RPMI7951 (cell line): ENCODE measurements around the gene LDLRAD3. TPM values are rescaled to one million over a fixed set of nuclear protein-coding genes. Genes with fewer than 3 reads are reported as not detected.

ENCODE experiments used
- DNase-seq: peaks from one replicate; pipeline ENCODE4 v3.0.0-alpha.2; 2012; ENCODE audit warnings: low read depth
- total RNA-seq: library from RNA; depleted of rRNA; stranded (reverse); fragments of >200 nt; shearing (Covaris generic); gene quantifications from 2 replicates; pipeline ENCODE4 v1.2.3, GENCODE V29; 2014

LDLRAD3 gene
- total RNA-seq, 1 experiment from 2014 or later: 3.8 TPM

- DNase-seq: peak; percentile 15
Measured at GRCh38 chr11:36073411-36074203, 129.7 kb downstream of the LDLRAD3 start.

DNA sequence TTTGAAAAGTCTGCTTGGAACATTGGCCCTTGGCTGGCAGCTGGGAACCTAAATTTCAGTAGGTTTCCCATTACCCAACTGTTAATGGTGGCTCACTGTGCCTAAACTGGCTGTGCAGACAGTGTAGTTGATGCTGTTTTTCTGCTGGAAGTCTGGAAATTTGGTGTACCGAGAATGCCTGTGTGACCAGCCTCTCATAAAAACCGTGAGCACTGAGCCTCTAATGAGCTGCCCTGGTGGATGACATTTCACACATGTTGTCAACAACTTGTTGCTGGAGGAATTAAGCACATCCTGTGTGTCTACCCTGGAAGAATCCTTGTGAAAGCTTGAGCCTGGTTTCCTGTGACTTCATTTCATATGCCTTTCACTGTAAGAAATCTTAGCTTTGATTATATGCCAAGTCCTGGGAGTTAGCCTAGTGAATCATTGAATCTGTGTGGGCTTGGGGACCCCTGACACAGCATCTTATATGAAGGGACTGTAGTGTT lies 131.1 kb downstream of the LDLRAD3 start:
- peak; percentile 52 for DNase-seq

DNA sequence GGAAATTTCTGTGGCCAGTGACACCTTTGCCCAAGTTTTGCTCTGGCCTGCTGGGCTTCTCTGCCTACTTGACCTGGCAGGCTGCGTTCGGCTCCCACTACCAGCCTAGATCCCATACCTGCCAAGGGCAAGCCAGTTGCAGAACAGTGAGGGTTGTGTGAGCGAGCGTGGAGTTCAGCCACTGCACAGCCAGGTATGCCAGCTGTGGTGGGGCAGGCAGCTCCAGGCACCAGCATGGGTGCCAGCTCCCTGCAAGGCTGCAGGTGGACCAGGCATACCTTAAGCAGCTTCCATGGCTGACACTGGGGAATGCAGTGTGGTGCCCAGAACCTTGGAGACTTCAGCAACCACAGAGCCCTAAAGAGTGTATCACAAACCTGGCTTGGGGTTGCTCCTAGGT lies 133.5 kb downstream of the LDLRAD3 start:
- DNase-seq: no peak

- DNase-seq: peak; percentile 22
Measured at GRCh38 chr11:36077886-36078685, 134.2 kb downstream of the LDLRAD3 start.

DNA sequence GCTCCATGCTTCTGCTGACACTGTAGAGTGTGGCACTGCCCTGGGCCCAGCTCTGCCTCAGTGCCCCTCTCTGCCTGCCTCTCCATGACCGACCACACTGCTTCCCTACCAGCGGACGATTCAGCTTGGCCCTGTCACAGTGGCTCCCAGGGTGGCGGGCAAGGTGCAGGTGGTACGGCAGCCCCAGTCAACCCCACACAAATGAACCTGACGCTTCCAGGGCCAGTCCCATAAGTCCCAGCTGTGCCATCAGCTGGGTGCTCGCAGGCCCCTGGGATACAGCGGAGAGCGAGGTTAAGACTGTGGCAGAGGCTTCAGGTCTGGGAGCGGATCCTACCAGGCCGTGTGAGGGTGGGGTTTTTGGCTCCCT lies 134.8 kb downstream of the LDLRAD3 start:
- no peak for DNase-seq

- DNase-seq: no peak
Measured at GRCh38 chr11:36079878-36080675, 136.2 kb downstream of the LDLRAD3 start.

- no peak for DNase-seq
Measured at GRCh38 chr11:36081274-36081945, 137.5 kb downstream of the LDLRAD3 start.

DNA sequence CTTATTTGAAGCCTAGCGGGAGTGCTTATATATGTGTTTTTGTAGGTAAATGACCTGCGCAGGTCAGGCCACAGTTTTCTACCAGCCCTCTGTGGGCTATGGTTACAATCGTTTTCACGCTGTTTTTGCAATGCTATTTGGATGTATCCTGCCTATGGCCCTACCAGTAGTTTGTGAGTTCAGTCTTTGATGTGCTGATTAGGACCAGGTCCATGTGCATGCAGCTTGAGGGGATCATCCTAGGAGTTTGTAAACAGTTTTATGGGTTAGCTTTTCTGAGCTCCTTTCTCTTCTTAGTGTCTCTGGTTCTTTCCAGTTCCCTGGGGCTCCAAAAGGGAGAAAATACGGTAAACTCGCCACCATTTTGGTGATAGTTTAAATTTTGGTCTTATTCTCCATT lies 142.5 kb downstream of the LDLRAD3 start:
- DNase-seq: no peak

GRCh38 chr11:36088266-36088972 lies 144.6 kb downstream of the LDLRAD3 start:
- no peak for DNase-seq

- no peak for DNase-seq
Measured at GRCh38 chr11:36089920-36090319, 146.1 kb downstream of the LDLRAD3 start.

- no peak for DNase-seq
Measured at GRCh38 chr11:36090356-36091109, 146.7 kb downstream of the LDLRAD3 start.

DNA sequence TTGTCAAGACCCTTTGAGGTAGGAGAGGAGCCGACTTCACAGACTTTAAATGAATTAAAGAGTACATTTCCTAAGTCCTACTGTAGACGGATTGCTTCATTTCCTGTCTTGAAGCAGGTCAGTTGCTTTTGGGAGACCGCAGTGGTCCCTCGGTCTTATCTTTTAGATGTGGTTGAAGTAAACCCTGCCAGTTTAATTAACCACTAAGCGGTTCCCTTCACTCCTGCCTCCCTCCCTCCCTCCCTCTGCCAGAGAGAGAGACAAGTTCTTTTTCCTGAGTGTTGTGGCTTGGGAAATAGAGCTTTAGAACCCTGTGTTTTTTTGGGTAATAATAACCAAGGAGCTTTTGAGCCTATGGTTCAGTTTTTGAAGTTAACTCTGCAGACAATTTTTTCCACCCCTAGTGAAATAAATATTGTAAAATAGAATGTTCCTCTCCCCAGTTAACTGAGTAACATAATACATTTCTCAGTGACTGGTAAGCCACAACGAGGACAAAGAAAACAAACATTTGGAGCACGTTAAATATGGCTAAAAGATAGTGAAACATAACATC lies 147.5 kb downstream of the LDLRAD3 start:
- peak; percentile 43 for DNase-seq

DNA sequence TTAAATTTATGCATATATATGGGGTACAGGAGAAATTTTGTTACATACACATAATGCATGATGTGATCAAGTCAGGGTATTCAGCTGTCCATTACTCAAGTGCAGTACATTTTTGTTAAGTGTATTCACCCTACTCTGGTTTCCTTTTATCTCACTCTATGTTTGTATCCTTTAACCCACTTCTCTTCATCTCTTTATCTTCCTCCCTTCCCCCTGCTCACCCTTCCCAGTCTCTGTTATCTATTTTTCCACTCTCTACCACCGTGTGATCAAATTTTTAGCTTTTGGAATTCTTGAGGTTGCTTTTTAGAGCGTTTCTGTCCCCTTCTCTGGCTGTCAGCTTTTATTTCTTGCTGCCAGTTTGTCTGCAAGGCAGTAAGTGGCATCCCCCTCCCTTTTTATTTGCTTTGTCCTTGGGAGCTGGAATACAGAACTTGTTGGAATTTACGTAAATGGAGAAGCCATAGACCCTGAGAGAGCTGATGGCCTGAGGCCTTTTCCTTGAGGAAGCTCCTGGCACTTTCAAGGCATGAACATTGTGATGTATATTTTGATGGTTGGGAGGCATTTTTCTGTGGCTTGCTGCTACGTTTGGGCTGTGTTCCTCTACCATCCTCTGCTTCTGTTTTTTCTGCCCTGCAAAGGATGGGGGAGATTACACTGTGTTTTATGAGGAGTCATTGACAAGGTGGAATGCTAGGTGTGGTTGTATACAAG lies 148.6 kb downstream of the LDLRAD3 start:
- no peak for DNase-seq

GRCh38 chr11:36093548-36093947 lies 149.7 kb downstream of the LDLRAD3 start:
- DNase-seq: no peak

DNA sequence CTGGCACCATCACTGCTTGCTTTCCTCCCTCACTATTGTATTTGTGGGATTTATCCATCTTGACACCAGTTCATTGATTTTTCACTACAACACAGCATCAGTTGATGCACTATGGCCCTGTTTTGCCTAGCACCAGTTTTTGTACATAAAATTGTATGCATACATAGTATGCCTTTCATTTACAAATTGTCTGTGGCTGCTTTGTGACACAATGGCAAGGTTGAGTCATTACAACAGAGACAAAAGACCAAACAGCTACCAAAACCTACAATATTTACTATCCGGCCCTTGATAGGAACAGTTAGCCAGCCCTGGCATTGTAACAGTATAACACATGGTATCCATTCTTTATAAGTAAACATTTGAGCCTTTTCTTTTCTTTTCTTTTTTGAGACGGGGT lies 150.3 kb downstream of the LDLRAD3 start:
- no peak for DNase-seq

- DNase-seq: no peak
Measured at GRCh38 chr11:36095716-36096115, 151.9 kb downstream of the LDLRAD3 start.

DNA sequence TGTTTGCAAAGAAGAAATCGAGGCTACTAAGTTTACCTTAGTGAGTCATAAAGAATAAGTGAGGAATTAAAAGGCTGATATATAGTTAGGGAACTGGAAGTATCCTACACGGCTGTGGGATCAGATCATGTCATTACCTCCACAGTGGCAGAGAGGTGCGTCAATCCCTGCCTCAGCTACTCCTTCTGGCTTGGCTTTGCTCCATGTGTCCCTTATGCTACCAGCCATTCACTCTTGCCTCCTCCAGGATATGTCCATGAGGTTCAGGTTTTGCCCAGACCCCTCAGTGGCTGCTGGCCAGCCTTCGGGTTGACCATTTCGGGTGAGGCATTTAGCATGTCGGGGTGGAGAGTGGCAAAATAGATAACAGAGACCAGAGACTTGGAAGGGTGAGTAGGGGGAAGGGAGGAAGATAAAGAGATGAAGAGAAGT lies 153.4 kb downstream of the LDLRAD3 start:
- no peak for DNase-seq

GRCh38 chr11:36098087-36098486 lies 154.2 kb downstream of the LDLRAD3 start:
- DNase-seq: no peak

- no peak for DNase-seq
Measured at GRCh38 chr11:36098853-36099375, 155.1 kb downstream of the LDLRAD3 start.
